Endothelial cell (in vitro differentiated cells): ENCODE data around the gene PSMB5. TPM values are rescaled to one million over a fixed set of nuclear protein-coding genes. Genes with fewer than 3 reads are reported as not detected.

ENCODE experiments used
- DNase-seq: peaks from one replicate; pipeline ENCODE4 v3.0.0; 2021; ENCODE audit warnings: low spot score
- H3K27ac Mint-ChIP-seq: one replicate; pipeline ENCODE4 v1.8.0; 2021; ENCODE audit warnings: mixed read lengths, inconsistent platforms; ENCODE audit not compliant: unreplicated experiment
- H3K27me3 Mint-ChIP-seq: one replicate; pipeline ENCODE4 v1.8.0; 2021; ENCODE audit warnings: mild to moderate bottlenecking, moderate library complexity, mixed read lengths, inconsistent platforms; ENCODE audit not compliant: unreplicated experiment
- H3K36me3 Mint-ChIP-seq: one replicate; pipeline ENCODE4 v1.8.0; 2021; ENCODE audit warnings: mild to moderate bottlenecking, low read depth, mixed read lengths, inconsistent platforms; ENCODE audit not compliant: unreplicated experiment
- H3K4me1 Mint-ChIP-seq: one replicate; pipeline ENCODE4 v1.8.0; 2021; ENCODE audit warnings: mild to moderate bottlenecking, mixed read lengths, inconsistent platforms; ENCODE audit not compliant: unreplicated experiment
- H3K4me3 Mint-ChIP-seq: one replicate; pipeline ENCODE4 v1.8.0; 2021; ENCODE audit warnings: mild to moderate bottlenecking, mixed read lengths, inconsistent platforms; ENCODE audit not compliant: unreplicated experiment
- H3K9me3 Mint-ChIP-seq: one replicate; pipeline ENCODE4 v1.8.0; 2021; ENCODE audit warnings: mixed read lengths, inconsistent platforms; ENCODE audit not compliant: unreplicated experiment
- total RNA-seq: library from RNA; stranded (reverse); fragmentation: NEBNext Ultra II Directional; extraction: Animal tissue kit (Norgen Biotek cat#: 25700); gene quantifications from one replicate; pipeline ENCODE4 v1.2.1, GENCODE V29; 2021; ENCODE audit not compliant: unreplicated experiment
- TF ChIP-seq, protein P1 (sequence below): fragments of 200-600 bp; sonication (generic); IDR thresholded peaks from one replicate; pipeline ENCODE4 v1.5.0; 2021; ENCODE audit warnings: antibody characterized with exemption; ENCODE audit not compliant: unreplicated experiment

Gene PSMB5
- total RNA-seq, 1 donor from 2014 or later, result 177 TPM

DNA sequence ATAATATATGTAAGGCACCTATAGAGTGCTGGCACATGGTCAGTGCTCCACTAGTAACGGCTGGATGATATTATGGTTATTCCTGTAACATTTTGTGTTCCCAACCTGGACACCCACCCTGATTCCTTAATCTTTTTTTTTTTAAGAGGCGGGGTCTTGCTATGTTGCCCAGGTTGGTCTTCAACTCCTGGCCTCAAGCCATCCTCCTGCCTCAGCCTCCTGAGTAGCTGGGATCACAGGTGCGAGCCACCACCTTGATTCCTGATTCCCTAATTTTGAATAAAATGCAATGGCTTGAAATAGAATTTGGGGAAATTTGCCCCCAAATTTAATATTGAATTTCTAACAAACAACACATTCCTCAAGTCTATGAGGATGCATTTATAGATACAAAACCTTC lies 32.1 kb downstream of the PSMB5 start:
- DNase-seq, result no peak
- Mint-ChIP-seq H3K27ac (no peak overlapping the region), H3K4me3 (no peak overlapping the region), H3K36me3 (no peaks in the 10 kb centered on the region), H3K9me3 (no peaks in the 10 kb centered on the region), H3K27me3 (no peaks in the 10 kb centered on the region), H3K4me1 (peaks cover 14% of the 10 kb centered on the region)
- TF ChIP-seq, protein P1, sequence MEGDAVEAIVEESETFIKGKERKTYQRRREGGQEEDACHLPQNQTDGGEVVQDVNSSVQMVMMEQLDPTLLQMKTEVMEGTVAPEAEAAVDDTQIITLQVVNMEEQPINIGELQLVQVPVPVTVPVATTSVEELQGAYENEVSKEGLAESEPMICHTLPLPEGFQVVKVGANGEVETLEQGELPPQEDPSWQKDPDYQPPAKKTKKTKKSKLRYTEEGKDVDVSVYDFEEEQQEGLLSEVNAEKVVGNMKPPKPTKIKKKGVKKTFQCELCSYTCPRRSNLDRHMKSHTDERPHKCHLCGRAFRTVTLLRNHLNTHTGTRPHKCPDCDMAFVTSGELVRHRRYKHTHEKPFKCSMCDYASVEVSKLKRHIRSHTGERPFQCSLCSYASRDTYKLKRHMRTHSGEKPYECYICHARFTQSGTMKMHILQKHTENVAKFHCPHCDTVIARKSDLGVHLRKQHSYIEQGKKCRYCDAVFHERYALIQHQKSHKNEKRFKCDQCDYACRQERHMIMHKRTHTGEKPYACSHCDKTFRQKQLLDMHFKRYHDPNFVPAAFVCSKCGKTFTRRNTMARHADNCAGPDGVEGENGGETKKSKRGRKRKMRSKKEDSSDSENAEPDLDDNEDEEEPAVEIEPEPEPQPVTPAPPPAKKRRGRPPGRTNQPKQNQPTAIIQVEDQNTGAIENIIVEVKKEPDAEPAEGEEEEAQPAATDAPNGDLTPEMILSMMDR, result no peak

DNA sequence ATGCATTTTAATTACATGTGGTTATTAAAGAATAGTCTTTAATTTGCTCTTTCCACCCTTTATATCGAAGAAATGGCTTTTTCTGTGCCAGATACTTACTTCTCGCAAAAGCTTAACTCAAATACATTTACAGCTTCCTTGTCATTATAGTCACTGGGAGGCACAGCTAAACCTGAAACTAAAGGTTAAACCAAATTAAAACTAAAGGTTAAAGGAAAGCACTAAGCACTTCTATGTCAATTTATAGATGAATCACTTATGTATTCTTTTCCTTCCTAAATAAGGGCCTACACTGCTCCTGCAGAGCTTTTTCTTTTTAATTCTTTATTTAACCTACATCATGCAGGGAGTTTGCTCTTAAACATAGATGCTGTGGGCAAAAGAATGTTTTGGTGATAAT lies 33.8 kb downstream of the PSMB5 start:
- no peak overlapping the region for H3K27ac Mint-ChIP-seq
- no peaks in the 10 kb centered on the region for H3K9me3 Mint-ChIP-seq
- no peak for DNase-seq
- no peak overlapping the region for H3K4me3 Mint-ChIP-seq
- peaks cover 6% of the 10 kb centered on the region for H3K4me1 Mint-ChIP-seq
- H3K27me3 Mint-ChIP-seq, result no peaks in the 10 kb centered on the region
- H3K36me3 Mint-ChIP-seq, result no peaks in the 10 kb centered on the region
- TF ChIP-seq, protein P1, result no peak

DNA sequence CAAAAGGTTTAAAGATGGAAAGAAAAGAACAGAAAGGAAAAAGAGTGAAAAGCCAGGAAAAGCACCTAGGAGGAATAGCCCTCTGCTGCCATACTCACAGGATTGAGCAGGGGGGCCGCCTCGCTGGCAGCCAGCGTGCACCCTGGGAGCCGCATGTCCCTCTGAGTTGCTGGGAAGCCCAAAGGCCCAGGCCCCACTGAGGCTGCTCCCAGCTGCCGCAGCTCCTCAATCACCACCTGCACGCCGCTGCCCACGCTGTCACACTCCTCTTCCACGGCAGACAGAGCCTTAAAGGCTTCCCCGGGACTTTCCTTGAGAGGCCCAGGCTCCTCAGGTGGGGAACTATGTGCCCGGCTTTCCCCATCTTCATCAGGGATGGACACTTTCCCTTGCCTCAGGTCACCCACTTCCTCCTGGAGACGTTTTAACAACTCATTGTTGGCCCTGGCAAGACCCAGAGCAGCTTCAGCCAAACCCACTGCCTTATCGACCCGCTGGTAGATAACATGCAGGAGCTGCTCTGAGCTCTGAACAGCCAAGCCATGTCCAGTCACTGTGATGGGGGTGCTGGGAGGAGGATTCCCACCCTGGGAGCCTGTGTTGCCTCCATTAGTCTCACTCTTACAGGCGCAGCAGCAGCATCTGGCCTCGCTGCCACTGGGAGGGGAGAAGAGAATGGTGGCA lies 36.2 kb downstream of the PSMB5 start:
- Mint-ChIP-seq H3K4me3 (no peak overlapping the region), H3K27me3 (no peaks in the 10 kb centered on the region), H3K36me3 (no peaks in the 10 kb centered on the region), H3K9me3 (no peaks in the 10 kb centered on the region), H3K4me1 (peaks cover 10% of the 10 kb centered on the region), H3K27ac (no peak overlapping the region)
- TF ChIP-seq, protein P1, result no peak
- DNase-seq, result no peak

DNA sequence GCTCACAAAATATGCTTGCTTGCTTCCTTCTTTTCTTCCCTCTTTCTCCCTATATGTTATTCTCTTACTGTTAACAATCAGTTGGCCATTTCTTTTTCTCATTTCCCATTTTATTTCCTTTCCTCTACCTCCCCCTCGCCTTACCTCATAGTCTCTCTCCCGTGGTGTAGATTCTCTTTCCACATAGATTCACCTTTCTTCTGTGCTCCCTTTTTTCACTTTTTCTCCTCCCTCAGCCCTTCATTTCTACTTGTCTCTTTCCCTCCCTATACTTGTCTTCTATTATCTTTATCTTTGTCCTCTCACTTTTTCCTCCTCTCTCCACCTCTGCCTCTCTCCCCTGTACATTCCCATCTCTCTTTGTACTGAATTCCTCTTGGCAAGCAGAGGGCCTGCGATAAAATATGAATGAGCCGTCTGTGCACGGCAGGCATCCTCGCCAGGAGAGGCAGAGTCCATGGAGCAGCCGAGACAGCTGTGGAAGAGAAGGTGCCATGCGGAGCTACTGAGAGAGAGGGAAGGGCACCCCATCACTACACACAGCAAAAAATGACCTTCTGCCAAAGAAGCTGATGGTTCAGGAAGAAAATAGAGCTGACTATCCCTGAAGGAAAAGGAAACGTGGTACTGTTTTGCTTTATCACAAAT lies 36.9 kb downstream of the PSMB5 start:
- H3K27ac Mint-ChIP-seq, result no peak overlapping the region
- no peak overlapping the region for H3K4me3 Mint-ChIP-seq
- no peak for DNase-seq
- no peaks in the 10 kb centered on the region for H3K36me3 Mint-ChIP-seq
- no peaks in the 10 kb centered on the region for H3K27me3 Mint-ChIP-seq
- TF ChIP-seq, protein P1, result no peak
- H3K4me1 Mint-ChIP-seq, result peaks cover 10% of the 10 kb centered on the region
- H3K9me3 Mint-ChIP-seq, result no peaks in the 10 kb centered on the region
